HG03066 (cell line): Measurements from ENCODE around the gene MRC1.

Experiments
- ATAC-seq: cut with Tn5 transposase; IDR thresholded peaks from one replicate; pipeline ENCODE4 v1.9.1; 2021; ENCODE audit warnings: low read depth; ENCODE audit not compliant: unreplicated experiment

MRC1 gene

GRCh38 chr10:17958049-17958448 lies 148.9 kb downstream of the MRC1 start:
- ATAC-seq = no peak

- ATAC-seq = no peak
Measured at GRCh38 chr10:17959870-17960269, 150.7 kb downstream of the MRC1 start.
